Activated CD4-positive, alpha-beta T cell treated with anti-CD3 and anti-CD28 coated beads for 48 hours (primary cell): ENCODE measurements around the gene HLCS.

Source experiments
- DNase-seq: peaks from one replicate; pipeline ENCODE4 v3.0.0-alpha.2; 2020

HLCS gene

DNA sequence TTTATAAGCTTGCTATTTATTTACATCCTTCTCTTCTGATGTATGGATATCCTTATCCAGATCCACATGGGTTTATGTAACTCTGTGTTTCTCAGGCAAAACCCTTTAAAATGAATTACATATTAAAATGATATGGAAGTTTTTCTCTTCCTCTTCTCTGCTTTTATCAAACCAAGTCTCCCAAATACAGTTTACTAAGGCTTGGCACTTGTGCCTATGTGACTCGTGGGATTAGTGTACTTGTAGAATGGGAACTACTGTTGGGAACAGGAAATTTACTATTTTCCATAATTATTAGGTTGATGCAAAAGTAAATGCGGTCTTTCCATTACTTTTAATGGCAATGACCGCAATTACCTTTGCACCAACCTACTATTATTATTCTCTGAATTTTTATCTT lies 252.7 kb downstream of the HLCS start:
- no peak for DNase-seq

DNA sequence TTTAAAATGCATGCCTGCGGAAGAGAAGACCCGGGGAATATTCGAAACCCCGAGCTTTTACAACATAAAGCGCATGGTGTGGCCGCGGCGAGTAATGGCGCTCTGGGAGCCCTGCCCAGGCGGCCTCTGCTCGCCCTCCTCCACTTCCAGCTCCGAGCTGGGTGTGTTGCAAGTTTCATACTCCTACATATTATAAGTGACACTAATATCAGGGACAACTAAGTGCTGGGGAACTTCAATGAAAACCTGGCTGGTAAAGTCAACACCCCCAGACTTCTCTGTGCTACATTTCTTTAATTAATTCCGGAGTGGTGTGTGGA lies 255.8 kb downstream of the HLCS start:
- no peak for DNase-seq

DNA sequence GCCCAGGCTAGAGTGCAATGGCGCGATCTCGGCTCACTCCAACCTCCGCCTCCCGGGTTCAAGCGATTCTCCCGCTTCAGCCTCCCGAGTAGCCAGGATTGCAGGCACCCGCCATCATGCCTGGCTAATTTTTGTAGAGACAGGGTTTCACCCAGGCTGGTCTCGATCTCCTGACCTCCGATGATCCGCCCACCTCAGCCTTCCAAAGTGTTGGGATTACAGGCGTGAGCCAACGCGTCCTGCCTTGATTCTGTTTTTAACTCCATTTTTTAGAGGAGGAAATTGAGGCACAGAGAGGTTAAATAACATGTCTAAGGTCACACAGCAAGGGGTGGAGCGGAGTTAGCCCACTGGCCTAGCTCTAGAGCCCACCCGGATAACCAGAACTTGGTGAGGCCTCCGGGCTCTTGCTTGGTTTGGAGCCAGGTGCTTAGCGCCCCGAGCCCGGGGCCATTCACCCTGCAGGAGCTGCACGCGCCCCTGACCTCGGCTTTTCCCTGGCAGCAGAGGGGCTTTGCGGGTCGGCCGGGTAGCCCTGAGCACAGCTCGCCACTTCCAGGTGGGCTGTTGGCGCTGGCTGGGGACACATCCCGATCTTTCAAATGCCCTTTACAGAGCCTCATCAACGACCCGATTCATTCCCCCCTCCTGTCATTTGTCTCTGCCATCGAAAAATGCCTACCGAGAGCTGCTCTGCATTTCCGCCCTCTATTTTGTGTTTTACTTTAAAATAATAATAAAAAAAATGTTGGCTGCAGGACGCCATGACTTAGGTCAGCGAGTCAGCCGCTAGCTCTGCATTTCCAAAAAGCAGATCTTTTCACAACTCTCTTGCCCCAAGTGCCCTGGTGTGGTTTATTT lies 256.4 kb downstream of the HLCS start:
- no peak for DNase-seq

DNA sequence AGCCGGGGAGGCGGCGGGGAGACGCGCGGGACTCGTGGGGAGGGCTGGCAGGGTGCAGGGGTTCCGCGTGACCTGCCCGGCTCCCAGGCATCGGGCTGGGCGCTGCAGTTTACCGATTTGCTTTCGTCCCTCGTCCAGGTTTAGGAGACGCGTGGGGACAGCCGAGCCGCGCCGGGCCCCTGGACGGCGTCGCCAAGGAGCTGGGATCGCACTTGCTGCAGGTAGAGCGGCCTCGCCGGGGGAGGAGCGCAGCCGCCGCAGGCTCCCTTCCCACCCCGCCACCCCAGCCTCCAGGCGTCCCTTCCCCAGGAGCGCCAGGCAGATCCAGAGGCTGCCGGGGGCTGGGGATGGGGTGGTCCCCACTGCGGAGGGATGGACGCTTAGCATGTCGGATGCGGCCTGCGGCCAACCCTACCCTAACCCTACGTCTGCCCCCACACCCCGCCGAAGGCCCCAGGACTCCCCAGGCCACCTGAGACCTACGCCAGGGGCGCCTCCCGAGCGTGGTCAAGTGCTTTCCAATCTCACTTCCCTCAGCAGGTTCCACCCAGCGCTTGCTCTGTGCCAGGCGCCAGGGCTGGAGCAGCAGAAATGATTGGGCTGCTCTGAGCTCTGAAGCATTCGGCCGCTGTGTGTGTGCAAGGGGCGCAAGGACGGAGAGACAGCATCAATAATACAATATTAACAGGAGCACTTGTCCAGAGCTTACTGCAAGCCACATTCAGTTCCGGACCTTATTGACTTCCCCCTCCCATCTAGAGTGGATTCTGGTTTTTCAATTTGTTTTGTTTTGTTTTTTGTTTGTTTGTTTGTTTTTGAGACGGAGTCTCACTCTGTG lies 257.2 kb downstream of the HLCS start:
- no peak for DNase-seq

DNA sequence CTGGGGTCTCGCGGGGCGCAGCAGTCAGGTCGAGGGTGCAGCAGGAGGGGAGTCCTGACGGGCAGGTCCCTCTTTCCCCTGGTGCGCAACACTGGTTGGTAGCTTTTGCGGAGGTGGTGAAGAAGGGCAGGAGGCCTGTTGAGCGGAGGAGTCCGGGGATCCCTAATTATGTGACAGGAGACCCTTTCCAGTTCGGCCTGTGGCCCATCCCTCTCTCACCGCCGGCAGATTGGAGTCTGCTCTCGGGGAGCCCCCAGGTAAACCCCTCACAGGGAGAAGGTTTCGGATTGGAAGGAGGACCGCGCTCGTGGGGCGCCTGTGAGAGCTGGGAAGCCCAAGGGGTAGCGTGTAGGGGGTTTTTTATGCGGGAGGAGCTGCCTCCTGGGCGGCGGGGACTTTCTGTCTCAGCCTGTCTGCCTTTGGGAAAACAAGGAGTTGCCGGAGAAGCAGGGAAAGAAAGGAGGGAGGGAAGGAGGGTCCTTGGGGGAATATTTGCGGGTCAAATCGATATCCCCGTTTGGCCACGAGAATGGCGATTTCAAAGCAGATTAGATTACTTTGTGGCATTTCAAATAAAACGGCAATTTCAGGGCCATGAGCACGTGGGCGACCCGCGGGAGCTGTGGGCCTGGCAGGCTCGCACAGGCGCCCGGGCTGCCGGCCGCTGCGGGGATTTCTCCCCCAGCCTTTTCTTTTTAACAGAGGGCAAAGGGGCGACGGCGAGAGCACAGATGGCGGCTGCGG lies 258.0 kb downstream of the HLCS start:
- no peak for DNase-seq

DNA sequence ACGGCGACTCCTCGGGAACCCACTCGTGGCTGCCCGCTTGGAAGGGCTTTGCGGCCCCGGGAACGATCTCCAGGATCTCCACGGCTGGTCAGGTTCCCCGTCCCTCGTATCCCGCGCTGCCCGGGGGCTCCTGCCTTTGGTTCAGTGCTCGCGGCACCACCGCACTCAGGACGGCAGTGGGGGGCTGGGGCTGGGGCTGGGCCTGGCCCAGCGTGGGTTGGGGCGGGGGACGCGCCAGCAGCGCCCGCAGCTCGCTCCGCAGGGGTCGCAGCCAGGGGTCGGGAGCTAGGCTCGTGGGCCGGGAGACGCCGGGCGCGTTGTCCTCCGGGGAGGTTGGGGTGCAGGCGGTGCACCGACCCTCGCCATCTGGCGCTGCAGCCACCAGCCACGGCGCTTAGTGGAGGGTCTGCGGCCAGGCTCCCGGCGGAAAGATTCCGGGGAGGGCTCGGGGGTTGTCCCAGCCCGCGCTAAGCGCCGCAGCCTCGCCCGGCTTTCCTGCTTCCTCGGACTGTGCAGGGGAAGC lies 258.6 kb downstream of the HLCS start:
- DNase-seq: no peak

DNA sequence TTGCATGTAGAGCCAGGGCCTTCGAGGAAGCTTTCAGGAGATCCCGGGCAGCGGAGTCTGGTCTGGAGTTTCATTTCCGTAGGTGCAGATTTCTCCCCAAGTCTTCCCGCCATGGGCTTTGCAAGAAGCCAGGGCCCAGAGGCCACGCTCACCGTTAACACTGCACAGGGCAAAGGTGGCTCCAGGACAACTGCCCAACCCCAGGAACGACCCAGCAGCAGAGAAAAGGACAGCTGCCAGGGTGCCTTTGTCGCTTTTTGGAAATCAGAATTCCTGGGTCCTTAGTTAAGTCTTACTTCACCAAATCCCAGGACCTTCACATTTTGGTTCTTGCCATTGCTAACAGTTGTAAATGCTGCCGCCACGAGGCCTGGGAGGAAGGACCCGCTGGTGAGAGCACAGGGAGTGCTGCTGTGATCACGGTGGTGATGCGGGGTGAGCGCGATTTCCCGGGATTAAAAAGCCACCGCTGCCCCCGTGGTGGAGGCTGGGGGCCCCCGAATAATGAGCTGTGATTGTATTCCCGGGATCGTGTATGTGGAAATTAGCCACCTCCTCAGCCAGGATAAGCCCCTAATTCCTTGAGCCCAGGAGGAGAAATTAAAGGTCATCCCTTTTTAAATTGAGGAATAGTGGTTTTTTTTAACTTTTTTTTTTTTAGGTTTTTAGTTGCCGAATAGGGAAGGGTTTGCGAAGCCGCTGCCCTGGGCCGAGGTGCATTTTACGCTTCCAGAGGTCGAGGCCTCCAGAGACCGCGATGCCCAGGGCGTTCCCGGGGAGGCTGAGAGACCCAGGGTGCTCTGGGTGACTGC lies 259.3 kb downstream of the HLCS start:
- DNase-seq: no peak

DNA sequence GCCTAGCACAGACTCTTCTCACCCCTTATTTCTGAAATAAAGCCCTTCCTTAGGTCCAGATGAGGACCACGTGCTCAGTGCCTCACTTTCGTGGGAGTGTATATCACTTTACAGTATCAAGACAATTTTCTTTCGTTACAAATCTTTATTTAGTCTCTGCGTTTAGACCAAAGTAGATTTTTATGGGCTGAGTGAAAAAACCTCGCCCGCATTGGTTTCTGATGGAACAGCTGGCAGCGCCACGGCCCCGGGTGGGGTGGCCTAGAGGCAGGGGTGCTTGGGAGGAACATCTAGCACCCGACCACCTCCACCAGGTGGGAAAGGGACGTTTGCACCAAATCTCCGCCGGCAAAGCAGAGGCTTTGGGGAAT lies 260.0 kb downstream of the HLCS start:
- no peak for DNase-seq

DNA sequence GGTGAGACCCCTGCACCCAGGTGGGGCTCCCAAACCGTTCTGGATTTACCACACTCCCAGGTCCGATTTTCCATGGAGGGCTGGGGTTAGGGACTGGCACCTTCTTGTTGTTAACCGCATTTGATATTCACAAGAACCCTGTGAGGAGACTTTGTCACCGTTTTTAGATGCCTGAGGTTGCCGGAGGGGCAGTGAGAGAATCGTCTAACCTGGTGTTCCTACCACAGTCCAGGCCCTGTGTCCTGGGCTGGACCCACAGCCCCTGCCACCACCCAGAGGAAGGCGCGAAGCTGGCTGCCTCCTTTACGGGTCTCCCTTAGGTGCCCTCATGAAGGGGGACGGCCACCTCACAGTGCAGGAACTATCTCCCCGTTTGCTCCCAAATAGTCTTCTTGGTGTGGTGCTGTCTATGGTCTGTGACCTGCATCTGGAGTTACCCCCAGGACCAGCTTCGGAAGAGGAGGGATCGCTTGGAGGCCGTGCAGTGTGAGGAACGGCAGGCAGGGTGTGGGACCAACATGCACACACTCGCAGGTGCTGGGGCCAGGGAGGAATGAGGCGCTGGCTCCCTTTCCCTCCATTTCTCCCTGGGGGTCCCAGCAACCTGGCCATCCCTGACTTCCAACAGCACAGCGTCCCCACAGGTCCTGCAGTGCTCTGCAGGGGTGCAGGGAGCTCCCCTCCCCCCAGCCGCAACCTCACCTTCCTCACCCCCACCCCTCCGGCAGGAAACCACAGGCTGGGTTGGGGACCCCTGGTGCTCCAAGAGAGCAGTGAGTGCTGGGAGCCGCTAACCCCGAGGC lies 260.6 kb downstream of the HLCS start:
- DNase-seq: no peak

DNA sequence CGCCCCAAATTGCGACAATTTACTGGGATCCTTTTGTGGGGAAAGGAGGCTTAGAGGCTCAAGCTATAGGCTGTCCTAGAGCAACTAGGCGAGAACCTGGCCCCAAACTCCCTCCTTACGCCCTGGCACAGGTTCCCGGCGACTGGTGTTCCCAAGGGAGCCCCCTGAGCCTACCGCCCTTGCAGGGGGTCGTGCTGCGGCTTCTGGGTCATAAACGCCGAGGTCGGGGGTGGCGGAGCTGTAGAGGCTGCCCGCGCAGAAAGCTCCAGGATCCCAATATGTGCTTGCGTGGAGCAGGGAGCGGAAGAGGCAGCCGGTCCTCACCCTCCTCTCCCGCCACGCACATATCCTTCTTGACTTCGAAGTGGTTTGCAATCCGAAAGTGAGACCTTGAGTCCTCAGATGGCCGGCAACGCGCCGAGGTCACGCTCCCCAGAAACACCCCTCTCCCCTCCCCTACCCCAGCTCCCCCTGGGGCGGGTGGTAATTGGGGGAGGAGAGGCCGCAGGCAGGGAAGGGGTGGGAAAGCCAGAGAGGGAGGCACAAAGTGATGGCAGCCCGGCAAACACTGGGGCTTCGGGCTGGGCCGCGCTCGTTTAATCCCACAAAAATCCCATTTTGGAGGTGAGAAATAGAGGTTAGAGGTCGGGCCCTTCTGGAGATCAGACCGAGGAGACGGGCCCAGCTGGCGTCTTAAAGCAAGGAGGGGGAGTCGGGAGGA lies 261.4 kb downstream of the HLCS start:
- no peak for DNase-seq

DNA sequence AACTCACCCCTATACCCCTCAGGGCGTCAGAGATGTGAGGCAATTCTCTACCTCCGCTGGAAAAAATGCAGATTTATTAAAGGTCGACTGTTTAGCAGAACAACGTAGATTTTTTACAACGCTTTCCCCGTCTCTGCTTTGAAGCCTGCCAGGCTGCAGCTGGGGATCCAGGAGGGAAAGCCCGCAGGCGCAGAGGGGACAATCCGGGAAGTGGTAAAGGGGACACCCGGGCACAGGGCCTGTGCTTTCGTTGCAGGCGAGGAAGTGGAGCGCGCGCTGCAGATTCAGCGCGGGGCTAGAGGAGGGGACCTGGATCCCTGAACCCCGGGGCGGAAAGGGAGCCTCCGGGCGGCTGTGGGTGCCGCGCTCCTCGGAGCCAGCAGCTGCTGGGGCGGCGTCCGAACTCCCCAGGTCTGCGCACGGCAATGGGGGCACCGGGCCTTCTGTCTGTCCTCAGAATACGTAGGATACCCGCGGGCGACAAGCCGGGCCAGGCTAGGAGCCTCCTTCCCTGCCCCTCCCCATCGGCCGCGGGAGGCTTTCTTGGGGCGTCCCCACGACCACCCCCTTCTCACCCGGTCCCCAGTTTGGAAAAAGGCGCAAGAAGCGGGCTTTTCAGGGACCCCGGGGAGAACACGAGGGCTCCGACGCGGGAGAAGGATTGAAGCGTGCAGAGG lies 262.1 kb downstream of the HLCS start:
- no peak for DNase-seq

DNA sequence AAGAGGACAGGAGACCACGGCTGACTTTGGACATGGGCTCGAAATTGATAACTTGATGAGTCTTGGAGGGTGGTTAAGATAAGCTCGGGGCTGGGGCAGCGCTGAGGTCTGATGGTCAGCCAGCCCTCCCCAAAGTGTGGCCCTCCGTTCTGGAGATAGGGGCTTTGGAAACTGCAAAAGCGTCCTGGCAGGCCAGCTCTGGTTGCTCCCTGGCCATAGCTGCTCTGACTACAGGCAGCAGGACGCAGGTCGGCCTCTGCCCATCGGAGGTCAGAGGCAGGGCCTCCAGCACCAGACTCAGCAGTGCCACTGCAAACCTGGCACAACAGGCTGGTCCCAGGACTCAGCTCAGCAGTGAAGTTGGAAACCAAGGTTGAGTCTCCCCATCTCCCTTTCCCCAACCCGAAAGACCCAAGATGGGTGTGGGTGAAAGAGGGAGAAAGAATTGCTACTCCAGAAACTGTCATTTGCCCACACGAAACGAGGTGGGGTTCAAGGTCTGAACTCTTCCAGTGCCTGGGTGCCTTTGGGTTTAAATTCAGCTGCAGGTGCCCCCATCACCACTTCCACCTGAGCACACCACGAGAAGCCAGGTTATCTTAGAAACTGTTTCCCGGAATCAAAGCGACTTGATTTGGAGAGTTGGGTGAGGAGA lies 262.7 kb downstream of the HLCS start:
- no peak for DNase-seq

DNA sequence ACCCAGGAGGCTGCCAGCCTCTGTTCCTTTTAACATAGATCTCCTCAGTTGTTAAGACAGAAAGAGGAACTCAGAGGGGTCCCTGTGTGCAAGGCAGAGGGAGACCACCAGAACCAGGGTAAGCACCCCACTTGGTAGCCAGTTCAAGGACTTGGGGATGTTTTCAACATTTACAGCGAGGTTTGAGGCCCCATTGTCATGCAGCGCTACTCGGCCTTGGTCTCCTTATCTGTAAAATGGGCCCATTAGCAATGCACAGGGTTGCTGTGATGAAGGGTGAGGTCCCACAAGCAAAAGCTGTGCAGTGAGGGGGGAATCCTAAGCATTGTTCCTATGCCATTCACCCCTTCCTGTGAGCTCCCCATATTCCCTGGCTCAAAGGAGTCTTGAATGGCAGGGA lies 263.3 kb downstream of the HLCS start:
- no peak for DNase-seq

DNA sequence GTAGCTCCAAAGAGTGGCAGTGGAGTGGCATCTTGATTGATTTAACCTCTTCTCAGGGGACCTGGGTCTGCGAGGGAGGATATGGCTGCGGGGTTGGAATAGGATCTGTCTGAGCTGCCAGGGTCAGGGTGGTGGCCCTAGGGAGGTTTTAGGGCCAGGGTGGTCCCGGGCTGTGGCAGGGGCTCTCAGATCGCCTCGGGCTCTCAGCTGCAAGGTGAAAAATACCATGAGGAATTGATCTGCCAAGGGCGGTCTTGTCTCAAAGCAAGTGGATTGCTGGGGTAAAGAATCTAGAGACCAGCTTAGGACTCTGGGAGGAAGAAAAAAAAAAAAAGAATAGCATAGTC lies 263.9 kb downstream of the HLCS start:
- DNase-seq: no peak

DNA sequence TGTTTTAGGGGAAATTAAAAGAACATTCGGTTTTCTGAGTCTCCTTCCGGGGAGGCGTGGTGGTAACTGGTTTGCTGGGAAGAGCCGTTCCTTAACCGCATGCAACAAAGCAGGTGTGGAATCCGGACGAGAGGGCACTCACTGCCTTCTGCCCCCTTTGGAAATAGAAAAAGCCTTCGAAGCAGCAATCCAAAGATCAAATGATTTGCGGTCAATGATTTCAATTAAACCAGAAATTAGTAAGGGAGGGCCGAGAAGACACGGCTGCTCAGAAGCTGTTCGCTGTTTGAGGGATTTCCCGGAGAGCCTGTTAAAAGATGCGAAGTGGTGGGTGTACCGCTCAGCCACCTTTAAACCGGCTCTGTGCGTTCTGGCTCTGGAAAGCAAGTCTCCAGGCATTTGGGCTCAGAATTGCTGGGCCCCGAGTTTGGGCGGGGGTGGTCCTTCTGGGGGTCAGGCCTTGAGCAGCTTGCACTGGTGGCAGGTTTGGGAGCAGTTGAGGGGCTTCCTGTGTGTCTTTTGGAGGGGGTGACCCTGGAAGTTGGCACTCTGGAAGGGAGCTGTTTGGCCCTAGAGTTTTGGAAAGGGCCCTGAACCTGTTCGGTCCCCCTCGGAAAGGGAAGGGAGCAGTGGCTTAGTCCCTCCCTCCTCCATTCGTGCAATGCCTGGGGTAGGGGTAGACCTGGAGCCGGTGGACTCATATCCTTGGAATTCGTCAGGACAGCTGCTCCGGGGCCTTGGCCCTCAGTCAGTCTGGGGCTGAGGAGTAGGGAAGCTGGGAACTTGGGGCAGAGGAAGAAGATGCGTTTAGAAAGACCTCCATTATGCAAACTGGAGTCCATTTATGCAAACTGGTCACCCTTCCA lies 264.5 kb downstream of the HLCS start:
- DNase-seq: no peak

DNA sequence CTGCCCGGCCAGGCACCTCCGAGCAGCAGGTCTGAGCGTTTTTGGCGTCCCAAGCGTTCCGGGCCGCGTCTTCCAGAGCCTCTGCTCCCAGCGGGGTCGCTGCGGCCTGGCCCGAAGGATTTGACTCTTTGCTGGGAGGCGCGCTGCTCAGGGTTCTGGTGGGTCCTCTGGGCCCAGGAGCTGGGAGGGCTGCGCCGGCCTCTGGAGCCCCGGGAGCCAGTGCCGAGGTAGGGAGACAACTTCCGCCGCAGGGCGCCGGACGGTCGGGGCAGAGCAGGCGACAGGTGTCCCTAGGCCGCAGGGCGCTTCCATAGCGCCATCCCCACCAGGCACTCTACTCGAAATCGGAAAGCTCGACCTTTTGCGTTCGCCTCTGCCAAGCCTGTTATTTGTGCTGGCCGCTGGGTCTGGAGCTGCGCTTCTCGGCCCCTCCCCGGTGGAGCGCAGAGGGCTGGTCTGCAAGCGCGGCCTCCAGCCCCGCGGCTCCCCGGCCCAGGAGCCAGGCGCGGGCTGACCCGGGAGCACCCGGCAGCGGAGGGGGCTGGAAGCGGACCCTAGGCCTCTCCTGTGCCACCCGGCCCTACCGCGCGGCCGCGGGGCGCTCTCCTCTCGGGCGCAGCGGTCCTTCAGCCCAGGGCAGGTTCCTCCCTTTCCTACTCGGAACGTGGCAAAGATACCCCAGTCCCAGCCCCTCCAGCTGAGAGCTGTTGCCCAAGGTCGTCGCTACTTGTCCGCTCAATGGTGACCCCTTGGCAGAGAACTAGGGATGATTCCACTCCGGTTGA lies 265.3 kb downstream of the HLCS start:
- no peak for DNase-seq
